ENCODE data around the gene TNS3.

Gene TNS3

GRCh38 chr7:47311891-47312290, 270.0 kb downstream of the TNS3 start:
- Mint-ChIP-seq H3K27me3 (no peaks in the 10 kb centered on the region), H3K9me3 (peaks cover 12% of the 10 kb centered on the region), H3K4me3 (no peak overlapping the region), H3K27ac (no peak overlapping the region), H3K4me1 (no peaks in the 10 kb centered on the region), H3K36me3 (no peaks in the 10 kb centered on the region)

- Mint-ChIP-seq H3K27ac (no peak overlapping the region), H3K36me3 (no peaks in the 10 kb centered on the region), H3K4me1 (no peaks in the 10 kb centered on the region), H3K9me3 (peaks cover 12% of the 10 kb centered on the region), H3K4me3 (no peak overlapping the region), H3K27me3 (no peaks in the 10 kb centered on the region)
Measured at GRCh38 chr7:47310020-47310419, 271.9 kb downstream of the TNS3 start.

- Mint-ChIP-seq H3K27me3 (peaks cover 2% of the 10 kb centered on the region), H3K9me3 (peaks cover 12% of the 10 kb centered on the region), H3K36me3 (no peaks in the 10 kb centered on the region), H3K4me3 (no peak overlapping the region), H3K4me1 (no peaks in the 10 kb centered on the region), H3K27ac (no peak overlapping the region)
Measured at GRCh38 chr7:47308808-47309207, 273.1 kb downstream of the TNS3 start.

GRCh38 chr7:47307311-47307710, 274.6 kb downstream of the TNS3 start:
- Mint-ChIP-seq H3K4me3 (no peak overlapping the region), H3K36me3 (no peaks in the 10 kb centered on the region), H3K27ac (no peak overlapping the region), H3K9me3 (peaks cover 12% of the 10 kb centered on the region), H3K27me3 (peaks cover 2% of the 10 kb centered on the region), H3K4me1 (no peaks in the 10 kb centered on the region)

GRCh38 chr7:47304727-47305719, 276.9 kb downstream of the TNS3 start:
- Mint-ChIP-seq H3K36me3 (no peaks in the 10 kb centered on the region), H3K27ac (no peak overlapping the region), H3K4me3 (no peak overlapping the region), H3K27me3 (peaks cover 2% of the 10 kb centered on the region), H3K9me3 (peaks cover 6% of the 10 kb centered on the region), H3K4me1 (no peaks in the 10 kb centered on the region)

- H3K9me3 Mint-ChIP-seq: no peaks in the 10 kb centered on the region
- no peak overlapping the region for H3K27ac Mint-ChIP-seq
- no peak overlapping the region for H3K4me3 Mint-ChIP-seq
- H3K4me1 Mint-ChIP-seq: no peaks in the 10 kb centered on the region
- H3K36me3 Mint-ChIP-seq: no peaks in the 10 kb centered on the region
- H3K27me3 Mint-ChIP-seq: peaks cover 2% of the 10 kb centered on the region
Measured at GRCh38 chr7:47303695-47304453, 278.0 kb downstream of the TNS3 start.

GRCh38 chr7:47303014-47303694, 278.8 kb downstream of the TNS3 start:
- no peaks in the 10 kb centered on the region for H3K4me1 Mint-ChIP-seq
- H3K36me3 Mint-ChIP-seq: no peaks in the 10 kb centered on the region
- H3K27me3 Mint-ChIP-seq: peaks cover 2% of the 10 kb centered on the region
- no peak overlapping the region for H3K27ac Mint-ChIP-seq
- no peak overlapping the region for H3K4me3 Mint-ChIP-seq
- H3K9me3 Mint-ChIP-seq: no peaks in the 10 kb centered on the region

- Mint-ChIP-seq H3K9me3 (no peaks in the 10 kb centered on the region), H3K4me1 (no peaks in the 10 kb centered on the region), H3K27ac (no peak overlapping the region), H3K4me3 (no peak overlapping the region), H3K36me3 (no peaks in the 10 kb centered on the region), H3K27me3 (peaks cover 2% of the 10 kb centered on the region)
Measured at GRCh38 chr7:47302560-47302959, 279.4 kb downstream of the TNS3 start.

- Mint-ChIP-seq H3K4me3 (no peak overlapping the region), H3K9me3 (no peaks in the 10 kb centered on the region), H3K27ac (no peak overlapping the region), H3K27me3 (peaks cover 2% of the 10 kb centered on the region), H3K36me3 (no peaks in the 10 kb centered on the region), H3K4me1 (no peaks in the 10 kb centered on the region)
Measured at GRCh38 chr7:47301657-47302295, 280.1 kb downstream of the TNS3 start.

GRCh38 chr7:47301105-47301477, 280.8 kb downstream of the TNS3 start:
- Mint-ChIP-seq H3K4me1 (no peaks in the 10 kb centered on the region), H3K36me3 (no peaks in the 10 kb centered on the region)

GRCh38 chr7:47300472-47301104, 281.3 kb downstream of the TNS3 start:
- Mint-ChIP-seq H3K36me3 (no peaks in the 10 kb centered on the region), H3K4me3 (no peak overlapping the region), H3K9me3 (no peaks in the 10 kb centered on the region), H3K27me3 (peaks cover 2% of the 10 kb centered on the region), H3K27ac (no peak overlapping the region), H3K4me1 (no peaks in the 10 kb centered on the region)

More at GRCh38 chr7:47301105-47301477, 280.8 kb downstream of the TNS3 start:
- Mint-ChIP-seq H3K9me3 (no peaks in the 10 kb centered on the region), H3K4me3 (no peak overlapping the region), H3K27me3 (peaks cover 2% of the 10 kb centered on the region), H3K27ac (no peak overlapping the region)

GRCh38 chr7:47299496-47299895, 282.4 kb downstream of the TNS3 start:
- Mint-ChIP-seq H3K4me1 (no peaks in the 10 kb centered on the region), H3K9me3 (no peaks in the 10 kb centered on the region), H3K27ac (no peak overlapping the region), H3K4me3 (no peak overlapping the region), H3K36me3 (no peaks in the 10 kb centered on the region), H3K27me3 (peaks cover 2% of the 10 kb centered on the region)

GRCh38 chr7:47298636-47299035, 283.3 kb downstream of the TNS3 start:
- Mint-ChIP-seq H3K27ac (no peak overlapping the region), H3K4me3 (no peak overlapping the region), H3K9me3 (no peaks in the 10 kb centered on the region), H3K27me3 (no peaks in the 10 kb centered on the region), H3K36me3 (no peaks in the 10 kb centered on the region), H3K4me1 (no peaks in the 10 kb centered on the region)

- Mint-ChIP-seq H3K4me3 (no peak overlapping the region), H3K27ac (no peak overlapping the region), H3K27me3 (no peaks in the 10 kb centered on the region), H3K4me1 (no peaks in the 10 kb centered on the region), H3K36me3 (no peaks in the 10 kb centered on the region), H3K9me3 (no peaks in the 10 kb centered on the region)
Measured at GRCh38 chr7:47297120-47297519, 284.8 kb downstream of the TNS3 start.

GRCh38 chr7:47295606-47296005, 286.3 kb downstream of the TNS3 start:
- H3K9me3 Mint-ChIP-seq: no peaks in the 10 kb centered on the region
- no peaks in the 10 kb centered on the region for H3K4me1 Mint-ChIP-seq
- H3K36me3 Mint-ChIP-seq: no peaks in the 10 kb centered on the region
- no peak overlapping the region for H3K4me3 Mint-ChIP-seq
- H3K27me3 Mint-ChIP-seq: no peaks in the 10 kb centered on the region
- H3K27ac Mint-ChIP-seq: no peak overlapping the region

Measured in activated naive CD4-positive, alpha-beta T cell treated with anti-CD3 and anti-CD28 coated beads, Interleukin-2, amount 50 U/mL, for 24 hours (primary cell).